Upper lobe of left lung (tissue), 6 donors: ENCODE data around the gene PALM. TPM values are rescaled to one million over a fixed set of nuclear protein-coding genes. Genes with fewer than 3 reads are reported as not detected.
"Not testable (repeated sequence)": the region's sequence is repeated elsewhere in the genome, so short reads cannot be mapped to it uniquely, and the experiment has no call there.

ENCODE experiments used
- ATAC-seq, 2 donors: fragments of 200-7000 bp; cut with Tn5 transposase; one replicate each; pipeline ENCODE4 v1.9.1; 2022; ENCODE audit warnings: mild to moderate bottlenecking in 2 of 2, moderate library complexity in 2 of 2; ENCODE audit not compliant: low FRiP score in 2 of 2
- DNase-seq, 2 donors: peaks; one replicate each; pipeline ENCODE4 v3.0.0-alpha.2; 2019 to 2020
- H3K27ac ChIP-seq, 4 donors: fragments of 200-600 bp; sonication (generic); one replicate each; pipeline ENCODE4 v1.5.1; 2016 to 2019
- H3K27me3 ChIP-seq, 4 donors: fragments of 200-600 bp; sonication (generic); one replicate each; pipeline ENCODE4 v1.5.1; 2017 to 2019
- H3K36me3 ChIP-seq, 4 donors: fragments of 200-600 bp; sonication (generic); one replicate each; pipeline ENCODE4 v1.5.1; 2016 to 2019
- H3K4me1 ChIP-seq, 4 donors: fragments of 200-600 bp; sonication (generic); one replicate each; pipeline ENCODE4 v1.5.1; 2018 to 2019
- H3K4me3 ChIP-seq, 4 donors: fragments of 200-600 bp; sonication (generic); one replicate each; pipeline ENCODE4 v1.5.1; 2017 to 2019; ENCODE audit warnings: mild to moderate bottlenecking in 2 of 4, moderate library complexity in 1 of 4
- H3K9me3 ChIP-seq, 4 donors: fragments of 200-600 bp; sonication (generic); one replicate each; pipeline ENCODE4 v1.5.1; 2018 to 2019
- EP300 ChIP-seq, 4 donors: sonication (generic); formaldehyde crosslinking; IDR thresholded peaks; one replicate each; pipeline ENCODE4 v1.5.1; 2017; ENCODE audit warnings: antibody characterized with exemption in 4 of 4, control low read depth in 2 of 4
- POLR2A ChIP-seq, 4 donors: fragments of 450-650 bp; IDR thresholded peaks; one replicate each; pipeline ENCODE4 v1.5.1; 2016 to 2017; ENCODE audit warnings: antibody characterized with exemption in 4 of 4, mild to moderate bottlenecking in 2 of 4
- POLR2AphosphoS5 ChIP-seq, 2 donors: sonication (generic); formaldehyde crosslinking; IDR thresholded peaks; one replicate each; pipeline ENCODE4 v1.5.1; 2017; ENCODE audit warnings: antibody characterized with exemption in 2 of 2
- WGBS, 2 donors: methylation state at CpG; one replicate each; pipeline ENCODE4 v1.1.5; 2017 to 2018; 5-methylcytosine and 5-hydroxymethylcytosine counted together
- total RNA-seq, 6 donors: library from RNA; depleted of rRNA in 4 of 6; stranded (reverse); fragments of >200 nt in 4 of 6; gene quantifications; one replicate each; pipeline versions ENCODE4 v1.1.0 to v1.2.1, GENCODE V29; 2016 to 2021
- TF ChIP-seq, protein P1 (sequence below), 6 experiments: fragments of 450-650 bp in 4 of 6; fragments of 200-600 bp in 2 of 6; sonication (generic) in 2 of 6; IDR thresholded peaks; one replicate each; pipeline ENCODE4 v1.5.1; 2016 to 2019; ENCODE audit warnings: antibody characterized with exemption in 6 of 6
- donor health status: DM: no; HTN: no; CAD: no; lungs with moderate emphysema.
- donor health status: DM: no; HTN: yes; CAD: no; lungs with severe emphysema.

Gene PALM
- total RNA-seq, 6 donors from 2014 or later = 12.5 to 65.6 (median 37.4) TPM

DNA sequence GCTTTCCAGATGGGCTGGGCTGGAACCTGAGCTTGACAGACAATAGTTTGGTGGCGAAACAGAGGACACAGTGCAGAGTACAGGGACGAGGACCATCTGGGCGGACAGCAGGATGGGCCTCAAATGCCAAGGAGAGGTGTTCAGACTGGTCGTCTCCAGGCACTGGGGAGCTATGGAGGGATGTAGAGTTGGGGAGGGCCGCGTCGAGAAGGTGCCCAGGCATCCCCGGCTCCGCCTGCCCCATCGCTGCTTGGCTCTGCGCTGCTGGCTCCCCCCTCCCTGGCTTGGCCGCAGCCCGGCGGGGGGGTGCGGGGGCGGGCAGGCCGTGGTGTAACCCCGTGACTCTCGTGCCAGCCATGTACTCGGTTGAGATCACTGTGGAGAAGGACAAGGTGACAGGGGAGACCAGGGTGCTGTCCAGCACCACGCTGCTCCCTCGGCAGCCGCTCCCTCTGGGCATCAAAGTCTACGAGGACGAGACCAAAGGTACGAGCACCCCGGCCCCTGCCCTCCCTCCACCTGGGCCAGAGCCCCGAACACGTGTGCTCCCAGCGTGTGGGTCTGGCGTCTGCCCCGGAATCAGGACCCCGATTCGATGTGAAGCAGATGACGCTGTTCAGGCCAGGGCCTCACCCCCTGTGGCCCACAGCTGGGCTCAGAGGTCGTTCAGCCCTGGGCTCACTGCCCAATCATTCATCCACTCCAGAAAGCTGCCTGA lies 31.4 kb downstream of the PALM start:
- no peak overlapping the region for H3K4me3 ChIP-seq
- peaks cover 0 to 14% (median 2%) of the 10 kb centered on the region in 4 donors for H3K36me3 ChIP-seq
- H3K27ac ChIP-seq = no peak overlapping the region
- no peaks in the 10 kb centered on the region for H3K27me3 ChIP-seq
- no peak for TF ChIP-seq EP300 (IDR thresholded peaks at IDR 0.05)
- TF ChIP-seq, protein P1, sequence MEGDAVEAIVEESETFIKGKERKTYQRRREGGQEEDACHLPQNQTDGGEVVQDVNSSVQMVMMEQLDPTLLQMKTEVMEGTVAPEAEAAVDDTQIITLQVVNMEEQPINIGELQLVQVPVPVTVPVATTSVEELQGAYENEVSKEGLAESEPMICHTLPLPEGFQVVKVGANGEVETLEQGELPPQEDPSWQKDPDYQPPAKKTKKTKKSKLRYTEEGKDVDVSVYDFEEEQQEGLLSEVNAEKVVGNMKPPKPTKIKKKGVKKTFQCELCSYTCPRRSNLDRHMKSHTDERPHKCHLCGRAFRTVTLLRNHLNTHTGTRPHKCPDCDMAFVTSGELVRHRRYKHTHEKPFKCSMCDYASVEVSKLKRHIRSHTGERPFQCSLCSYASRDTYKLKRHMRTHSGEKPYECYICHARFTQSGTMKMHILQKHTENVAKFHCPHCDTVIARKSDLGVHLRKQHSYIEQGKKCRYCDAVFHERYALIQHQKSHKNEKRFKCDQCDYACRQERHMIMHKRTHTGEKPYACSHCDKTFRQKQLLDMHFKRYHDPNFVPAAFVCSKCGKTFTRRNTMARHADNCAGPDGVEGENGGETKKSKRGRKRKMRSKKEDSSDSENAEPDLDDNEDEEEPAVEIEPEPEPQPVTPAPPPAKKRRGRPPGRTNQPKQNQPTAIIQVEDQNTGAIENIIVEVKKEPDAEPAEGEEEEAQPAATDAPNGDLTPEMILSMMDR (IDR thresholded peaks at IDR 0.05) = no peak
- no peak for TF ChIP-seq POLR2A (IDR thresholded peaks at IDR 0.05)
- no peak for TF ChIP-seq POLR2AphosphoS5 (IDR thresholded peaks at IDR 0.05)
- peak in 1 of 2 donors; percentile 76 for DNase-seq
- no peak for ATAC-seq
- peaks cover 0 to 10% (median 2%) of the 10 kb centered on the region in 4 donors for H3K9me3 ChIP-seq
- no peaks in the 10 kb centered on the region for H3K4me1 ChIP-seq
- 88 to 93% methylated on average over 28 to 29 of the region's 36 CpGs for WGBS, 2 donors

- WGBS, 2 donors = 89 to 94% methylated on average over 10 to 15 of the region's 16 CpGs
- ATAC-seq, H3K27ac ChIP-seq, H3K27me3 ChIP-seq, H3K4me3 ChIP-seq, DNase-seq, H3K9me3 ChIP-seq, H3K4me1 ChIP-seq: not testable (repeated sequence)
- H3K36me3 ChIP-seq = peaks cover 0 to 11% (median 2%) of the 10 kb centered on the region in 4 donors
Observed at GRCh38 chr19:740816-741505, 32.2 kb downstream of the PALM start.

DNA sequence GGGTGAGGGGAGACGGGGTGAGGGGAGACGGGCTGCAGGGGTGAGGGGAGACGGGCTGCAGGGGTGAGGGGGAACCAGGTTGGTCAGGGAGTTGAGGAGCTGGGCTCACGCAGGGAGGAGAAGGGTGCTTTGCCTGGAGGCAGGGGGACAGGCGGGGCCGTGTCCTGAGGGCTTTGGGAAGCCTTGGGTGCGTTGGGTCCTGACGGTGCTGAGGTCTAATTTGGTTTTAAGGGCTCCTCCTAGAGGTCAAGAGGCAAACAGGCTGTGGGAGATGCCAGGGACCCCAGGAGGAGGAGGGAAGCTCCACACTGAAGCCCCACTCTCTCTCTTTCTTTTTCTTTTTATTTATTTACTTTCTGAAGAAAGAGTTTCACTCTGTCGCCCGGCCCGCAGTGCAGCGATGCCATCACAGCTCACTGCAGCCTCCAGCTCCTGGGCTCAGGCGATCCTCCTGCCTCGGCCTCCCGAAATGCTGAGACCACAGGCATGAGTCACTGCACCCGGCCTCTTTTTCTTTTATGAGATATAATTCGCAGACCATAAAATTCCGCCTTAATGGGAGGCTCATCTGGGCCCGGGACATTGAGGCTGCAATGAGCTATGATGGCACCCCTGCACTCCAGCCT lies 32.9 kb downstream of the PALM start:
- DNase-seq = peak in 1 of 2 donors; percentile 52
- H3K9me3 ChIP-seq = peaks cover 0 to 10% (median 2%) of the 10 kb centered on the region in 4 donors

GRCh38 chr19:742540-743075 lies 33.9 kb downstream of the PALM start:
- TF ChIP-seq POLR2AphosphoS5 (IDR thresholded peaks at IDR 0.05) = no peak
- TF ChIP-seq EP300 (IDR thresholded peaks at IDR 0.05) = no peak
- TF ChIP-seq, protein P1 (IDR thresholded peaks at IDR 0.05) = no peak
- TF ChIP-seq POLR2A (IDR thresholded peaks at IDR 0.05) = no peak

More for the DNA sequence above, 32.9 kb downstream of the PALM start:
- Histone ChIP-seq H3K4me1 (no peaks in the 10 kb centered on the region), H3K27me3 (no peaks in the 10 kb centered on the region), H3K36me3 (peaks cover 0 to 10% (median 4%) of the 10 kb centered on the region in 4 donors), H3K4me3 (no peak overlapping the region), H3K27ac (no peak overlapping the region)
- TF ChIP-seq EP300 (IDR thresholded peaks at IDR 0.05) (no peak), POLR2AphosphoS5 (IDR thresholded peaks at IDR 0.05) (no peak), POLR2A (IDR thresholded peaks at IDR 0.05) (no peak)
- TF ChIP-seq, protein P1 (IDR thresholded peaks at IDR 0.05) = no peak
- 74 to 81% methylated on average over 18 of the region's 19 CpGs for WGBS, 2 donors
- no peak for ATAC-seq

DNA sequence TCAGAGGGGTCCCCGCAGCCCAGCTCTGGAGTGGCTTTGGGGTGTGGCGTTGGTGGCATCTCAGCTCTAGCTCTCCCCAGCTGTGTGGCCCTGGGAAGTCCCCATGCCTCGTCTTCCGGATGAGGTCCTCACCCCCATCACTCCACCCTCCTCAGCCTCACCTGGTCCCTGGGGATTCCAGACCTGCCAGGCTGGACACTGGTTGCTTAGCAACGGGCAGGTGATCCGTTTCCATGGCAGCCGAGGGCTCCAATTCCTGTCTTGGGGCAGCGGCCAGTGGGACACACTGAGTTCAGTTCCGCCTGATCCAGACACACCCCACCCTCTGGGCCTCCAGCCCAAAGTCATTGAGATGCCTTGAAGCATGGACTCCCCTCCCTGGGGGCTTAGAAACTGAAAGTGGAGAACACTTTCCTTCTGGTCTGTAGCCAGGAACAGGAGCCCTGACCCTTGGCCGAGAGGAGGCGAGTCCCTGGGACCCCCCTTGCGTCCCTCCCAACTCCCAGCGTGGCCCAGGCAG lies 34.5 kb downstream of the PALM start:
- no peaks in the 10 kb centered on the region for H3K27me3 ChIP-seq
- no peak overlapping the region for H3K4me3 ChIP-seq
- H3K9me3 ChIP-seq = peaks cover 0 to 24% (median 9%) of the 10 kb centered on the region in 4 donors
- TF ChIP-seq POLR2A (IDR thresholded peaks at IDR 0.05) (no peak), POLR2AphosphoS5 (IDR thresholded peaks at IDR 0.05) (no peak), EP300 (IDR thresholded peaks at IDR 0.05) (no peak)
- TF ChIP-seq, protein P1 (IDR thresholded peaks at IDR 0.05) = no peak
- H3K4me1 ChIP-seq = no peaks in the 10 kb centered on the region
- DNase-seq (peak in 1 of 2 donors; percentile 44), ATAC-seq (no peak)
- H3K36me3 ChIP-seq = peaks cover 0 to 21% (median 7%) of the 10 kb centered on the region in 4 donors
- H3K27ac ChIP-seq = no peak overlapping the region
- WGBS, 2 donors = 68 to 70% methylated on average over 11 to 13 of the region's 13 CpGs

More at GRCh38 chr19:742540-743075, 33.9 kb downstream of the PALM start:
- H3K27ac ChIP-seq = no peak overlapping the region
- WGBS, 2 donors = 93 to 95% methylated on average over 22 to 24 of the region's 24 CpGs
- H3K4me3 ChIP-seq = no peak overlapping the region
- DNase-seq (no peak), ATAC-seq (no peak)
- peaks cover 0 to 18% (median 4%) of the 10 kb centered on the region in 4 donors for H3K9me3 ChIP-seq
- H3K4me1 ChIP-seq = no peaks in the 10 kb centered on the region
- H3K27me3 ChIP-seq = no peaks in the 10 kb centered on the region
- H3K36me3 ChIP-seq = peaks cover 0 to 18% (median 7%) of the 10 kb centered on the region in 4 donors

DNA sequence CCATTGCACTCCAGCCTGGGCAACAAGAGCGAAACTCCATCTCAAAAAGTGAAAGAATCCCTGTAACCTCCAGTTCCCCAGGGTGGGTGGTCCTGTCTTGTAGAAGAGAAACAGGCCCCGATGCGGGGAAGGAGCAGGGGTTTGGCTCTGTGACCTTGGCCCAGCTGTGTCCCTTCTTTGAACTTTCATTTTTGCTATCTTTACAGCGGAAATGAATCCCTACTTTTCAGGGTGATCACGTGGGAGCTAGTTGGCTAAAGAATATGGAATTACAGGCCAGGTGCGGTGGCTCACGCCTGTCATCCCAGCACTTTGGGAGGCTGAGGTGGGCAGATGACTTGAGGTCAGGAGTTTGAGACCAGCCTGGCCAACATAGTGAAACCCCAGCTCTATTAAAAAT lies 36.4 kb downstream of the PALM start:
- WGBS, 2 donors = 65 to 77% methylated on average over 6 to 7 of the region's 7 CpGs
- not testable (repeated sequence) for H3K27ac ChIP-seq, H3K4me1 ChIP-seq, H3K4me3 ChIP-seq, DNase-seq, H3K27me3 ChIP-seq, ATAC-seq
- Histone ChIP-seq H3K36me3 (peaks cover 0 to 20% (median 7%) of the 10 kb centered on the region in 4 donors), H3K9me3 (peaks cover 0 to 24% (median 9%) of the 10 kb centered on the region in 4 donors)
